GM18498 (cell line): ENCODE results near the gene HOXC4.
"Not testable (repeated sequence)": the region's sequence is repeated elsewhere in the genome, so short reads cannot be mapped to it uniquely, and the experiment has no call there.

Source experiments
- ATAC-seq: cut with Tn5 transposase; IDR thresholded peaks from one replicate; pipeline ENCODE4 v1.9.1; 2021; ENCODE audit warnings: mild to moderate bottlenecking, moderate library complexity; ENCODE audit not compliant: unreplicated experiment

HOXC4 gene

DNA sequence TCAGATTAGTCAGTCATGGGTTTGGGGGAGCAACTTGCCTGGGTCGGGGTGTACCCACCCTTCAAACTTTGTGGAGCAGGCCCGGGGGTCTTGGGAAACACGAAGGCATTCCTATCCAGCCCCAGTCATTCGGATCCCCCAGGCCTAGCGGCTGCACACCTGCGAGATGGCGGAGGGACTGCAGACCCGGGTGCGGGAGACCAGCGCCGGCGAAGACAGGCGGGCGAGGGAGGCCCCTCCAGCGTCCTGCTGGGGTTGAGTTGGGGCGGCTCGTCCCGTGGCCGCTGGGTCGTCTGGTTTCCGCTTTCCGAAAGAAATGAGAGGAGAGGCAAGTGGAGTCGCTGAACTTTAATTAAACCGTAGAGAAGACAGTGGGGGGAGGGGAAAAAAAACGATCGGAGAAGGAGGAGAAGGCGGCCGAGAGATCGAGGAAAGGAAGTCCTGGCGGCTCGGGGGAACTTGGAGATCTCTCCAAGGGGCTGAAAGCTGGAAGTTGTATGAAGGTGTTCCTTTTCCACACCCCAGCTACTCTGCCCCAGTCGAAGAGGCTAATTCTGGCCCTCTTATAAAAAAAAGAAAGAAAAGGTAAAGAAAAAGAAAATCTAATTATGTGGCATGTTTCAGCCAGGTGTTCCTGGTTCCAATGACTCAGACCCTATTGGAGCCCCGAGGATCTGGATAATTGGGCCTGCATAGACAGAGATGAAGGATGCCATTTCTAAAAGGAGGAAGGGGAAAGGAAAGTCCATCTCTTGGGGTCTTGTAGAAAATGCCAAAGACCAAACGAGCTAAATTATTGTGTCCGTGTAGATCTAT is 28.2 kb downstream of the HOXC4 start:
- not testable (repeated sequence) for ATAC-seq

- no peak for ATAC-seq
Observed at GRCh38 chr12:54082397-54082892, 28.8 kb downstream of the HOXC4 start.

DNA sequence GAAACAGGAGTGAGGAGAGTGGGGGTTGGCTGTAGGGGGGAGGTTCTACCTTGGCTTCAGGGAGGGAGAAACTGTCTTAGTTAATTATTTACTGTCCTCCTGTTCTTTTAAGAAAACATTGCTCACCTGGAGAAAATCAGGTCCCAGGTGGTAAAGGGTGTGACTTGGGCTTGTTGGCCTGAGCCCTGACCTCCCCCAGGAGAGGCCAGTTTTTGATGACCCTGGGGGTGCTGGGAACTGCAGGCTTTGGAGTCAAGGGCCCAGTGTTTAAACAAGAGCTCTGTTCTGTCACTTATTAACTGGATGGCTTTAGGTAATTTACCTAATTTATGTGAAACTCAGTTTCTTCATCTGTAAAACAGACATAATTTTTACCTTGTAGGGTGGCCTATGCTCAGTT is 34.4 kb downstream of the HOXC4 start:
- ATAC-seq = not testable (repeated sequence)

- ATAC-seq = not testable (repeated sequence)
Observed at GRCh38 chr12:54089465-54089864, 35.8 kb downstream of the HOXC4 start.

- not testable (repeated sequence) for ATAC-seq
Observed at GRCh38 chr12:54090312-54090711, 36.7 kb downstream of the HOXC4 start.

GRCh38 chr12:54092943-54093342 is 39.3 kb downstream of the HOXC4 start:
- not testable (repeated sequence) for ATAC-seq

DNA sequence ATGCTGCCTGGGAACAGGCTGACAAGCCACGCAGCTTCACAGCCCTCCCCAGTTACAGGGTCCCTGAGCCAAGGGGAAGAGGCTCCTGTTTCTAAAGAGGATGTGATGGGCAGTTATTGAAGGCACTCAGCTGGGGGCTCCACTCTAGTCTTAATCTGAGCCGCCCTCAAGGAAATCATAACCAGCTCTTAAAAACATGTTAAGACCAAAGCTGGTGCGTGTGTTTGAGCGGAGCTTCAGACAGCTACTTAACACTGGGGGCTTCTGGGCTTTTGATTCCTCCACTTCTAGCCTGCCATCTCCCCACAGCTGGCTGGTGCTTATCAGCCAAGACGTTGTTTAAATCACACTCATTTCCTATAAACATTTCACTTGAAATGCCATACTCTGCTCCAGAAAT is 42.3 kb downstream of the HOXC4 start:
- not testable (repeated sequence) for ATAC-seq

DNA sequence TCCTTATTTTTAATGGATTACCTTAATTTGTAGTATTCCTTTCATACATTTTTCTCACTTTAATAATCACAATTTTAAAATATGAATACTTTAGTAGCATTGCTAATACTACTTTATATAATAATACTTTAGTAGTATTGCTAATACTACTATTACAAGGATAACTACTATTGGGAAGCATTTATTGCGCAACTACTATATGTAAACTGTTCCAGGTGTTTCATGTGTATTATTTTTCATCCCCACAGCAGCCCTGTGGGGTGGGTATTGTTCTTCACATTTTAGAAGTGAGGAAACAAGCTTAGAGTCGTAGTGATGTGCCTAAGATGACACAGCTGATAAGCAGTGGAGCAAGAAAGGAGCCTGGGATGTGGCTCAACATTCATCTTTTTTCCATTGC is 45.0 kb downstream of the HOXC4 start:
- not testable (repeated sequence) for ATAC-seq

GRCh38 chr12:54100588-54100987 is 47.0 kb downstream of the HOXC4 start:
- ATAC-seq = not testable (repeated sequence)

DNA sequence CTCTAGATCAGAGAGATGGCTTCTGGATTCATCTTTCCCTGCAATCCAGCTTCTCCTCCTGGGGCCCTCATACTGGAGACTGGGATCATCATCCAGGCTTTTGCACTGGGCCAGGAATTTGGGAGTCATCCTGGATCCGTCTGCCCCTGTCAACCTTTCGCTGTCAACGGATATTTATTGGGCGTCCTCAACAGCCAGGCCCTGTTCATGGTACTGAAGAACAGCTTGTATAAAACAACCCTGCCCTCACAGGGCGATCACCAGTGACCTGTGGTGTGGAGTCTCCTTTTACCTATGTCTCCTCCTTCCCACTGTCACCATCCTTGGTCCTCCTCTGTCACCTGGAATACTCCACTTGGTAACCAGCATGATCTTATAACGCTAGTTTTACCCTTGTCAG is 48.6 kb downstream of the HOXC4 start:
- ATAC-seq = not testable (repeated sequence)

DNA sequence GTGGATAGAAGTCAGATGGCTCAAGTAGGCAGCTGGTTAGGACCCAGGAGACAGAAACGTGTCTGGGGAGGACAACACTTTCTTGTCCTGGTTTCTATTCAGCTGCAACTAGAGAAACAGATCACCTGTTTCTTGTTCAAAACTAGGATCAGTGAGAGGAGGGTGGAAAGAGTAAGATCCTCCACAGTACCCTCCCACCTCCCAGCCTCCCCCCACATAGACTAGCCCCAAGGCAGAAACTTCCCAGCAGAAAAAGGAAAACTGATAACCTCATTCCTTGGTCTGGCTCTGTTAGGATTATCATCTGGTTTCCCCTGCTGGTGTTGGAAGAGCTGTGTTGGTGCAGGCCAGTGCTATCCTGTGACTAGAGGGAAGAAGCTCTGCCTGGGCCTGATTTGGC is 50.2 kb downstream of the HOXC4 start:
- not testable (repeated sequence) for ATAC-seq
